ENCODE measurements around the gene CTBP2. TPM values are rescaled to one million over a fixed set of nuclear protein-coding genes. Genes with fewer than 3 reads are reported as not detected.
A peak's percentile ranks its signal among the peaks of the same experiment; 100 is the strongest.

The CTBP2 gene
- total and polyA plus RNA-seq, 10 donors: 6.7 to 74.4 (median 40.1) TPM

GRCh38 chr10:125161707-125162119 lies 1.4 kb upstream of the CTBP2 start:
- TF ChIP-seq CTCF (IDR thresholded peaks at IDR 0.05 in 8 of 11, conservative IDR thresholded peaks at IDR 0.05 in 3 of 11) (no peak), POLR2A (IDR thresholded peaks at IDR 0.05) (no peak), POLR2AphosphoS5 (IDR thresholded peaks at IDR 0.05) (no peak)
- H3K9me3 ChIP-seq: no peaks in the 10 kb centered on the region
- H3K36me3 ChIP-seq: no peaks in the 10 kb centered on the region
- H3K4me3 ChIP-seq: peak overlapping the region; percentile 44 to 90 (median 69)
- H3K27ac ChIP-seq: peak overlapping the region in 7 of 8 donors; percentile 72 to 97 (median 95)
- 2 to 5% (median 3%) methylated on average over 24 to 39 of the region's 39 CpGs for WGBS, 5 donors
- H3K27me3 ChIP-seq (replicated peaks in 1 of 7): peaks cover 0 to 67% (median 15%) of the 10 kb centered on the region in 7 donors
- DNase-seq: peak; percentile 86
- H3K4me1 ChIP-seq: peaks cover 0 to 47% (median 33%) of the 10 kb centered on the region in 6 donors
- intact Hi-C loops (cut with DNase I; ENCODE audit: low total_unique reads): loop anchor here (10.0 kb wide), 1 partner anchor 173 kb away; no protein-coding TSS in a partner anchor

GRCh38 chr10:125160856-125161706 lies 718 bp upstream of the CTBP2 start:
- H3K9me3 ChIP-seq: no peaks in the 10 kb centered on the region
- H3K36me3 ChIP-seq: no peaks in the 10 kb centered on the region
- peak overlapping the region; percentile 44 to 90 (median 69) for H3K4me3 ChIP-seq
- 0 to 1% (median 1%) methylated on average over 45 to 76 of the region's 76 CpGs for WGBS, 5 donors
- no peak for TF ChIP-seq POLR2A (IDR thresholded peaks at IDR 0.05)
- peak in 7 of 11 experiments; percentile 25 to 67 (median 46) for TF ChIP-seq CTCF (IDR thresholded peaks at IDR 0.05 in 8 of 11, conservative IDR thresholded peaks at IDR 0.05 in 3 of 11)
- peak in 2 of 3 donors; percentile 46 to 65 for TF ChIP-seq POLR2AphosphoS5 (IDR thresholded peaks at IDR 0.05)
- intact Hi-C loops (cut with DNase I; ENCODE audit: low total_unique reads): loop anchor here (10.0 kb wide), 1 partner anchor 174 kb away; no protein-coding TSS in a partner anchor
- peak overlapping the region; percentile 22 to 97 (median 95) for H3K27ac ChIP-seq
- H3K27me3 ChIP-seq (replicated peaks in 1 of 7): peaks cover 0 to 74% (median 15%) of the 10 kb centered on the region in 7 donors
- H3K4me1 ChIP-seq: peaks cover 0 to 53% (median 36%) of the 10 kb centered on the region in 6 donors
- DNase-seq: peak; percentile 92

- 0 to 1% (median 0%) methylated on average over 22 to 66 of the region's 66 CpGs for WGBS, 5 donors
Observed at GRCh38 chr10:125159486-125159931, 854 bp downstream of the CTBP2 start.

More at GRCh38 chr10:125159486-125159931, 854 bp downstream of the CTBP2 start:
- H3K27me3 ChIP-seq (replicated peaks in 1 of 7): peaks cover 0 to 86% (median 15%) of the 10 kb centered on the region in 7 donors
- peak; percentile 87 for DNase-seq
- peak overlapping the region; percentile 57 to 90 (median 69) for H3K4me3 ChIP-seq
- peaks cover 1 to 69% (median 46%) of the 10 kb centered on the region in 6 donors for H3K4me1 ChIP-seq
- H3K36me3 ChIP-seq: no peaks in the 10 kb centered on the region
- peak in 1 of 11 experiments; percentile 8 for TF ChIP-seq CTCF (IDR thresholded peaks at IDR 0.05 in 8 of 11, conservative IDR thresholded peaks at IDR 0.05 in 3 of 11)
- no peak for TF ChIP-seq POLR2A (IDR thresholded peaks at IDR 0.05)
- TF ChIP-seq POLR2AphosphoS5 (IDR thresholded peaks at IDR 0.05): no peak
- intact Hi-C loops (cut with DNase I; ENCODE audit: low total_unique reads): loop anchor here (10.0 kb wide), 1 partner anchor 115 kb away; no protein-coding TSS in a partner anchor
- peak overlapping the region; percentile 81 to 97 (median 95) for H3K27ac ChIP-seq
- H3K9me3 ChIP-seq: no peaks in the 10 kb centered on the region

Data from spleen (tissue), 11 donors.